Activated CD8-positive, alpha-beta memory T cell treated with anti-CD3 and anti-CD28 coated beads, Interleukin-2, amount 50 U/mL, for 24 hours (primary cell): Measurements from ENCODE around the gene COG8.

Experiments used
- DNase-seq: peaks from one replicate; pipeline ENCODE4 v3.0.0-alpha.2; 2020; ENCODE audit errors: extremely low read depth

COG8 gene

GRCh38 chr16:69345923-69346322 is 6.6 kb upstream of the COG8 start:
- DNase-seq = no peak

- no peak for DNase-seq
These were observed 4.8 kb upstream of the COG8 start for GRCh38 chr16:69344171-69344570.

DNA sequence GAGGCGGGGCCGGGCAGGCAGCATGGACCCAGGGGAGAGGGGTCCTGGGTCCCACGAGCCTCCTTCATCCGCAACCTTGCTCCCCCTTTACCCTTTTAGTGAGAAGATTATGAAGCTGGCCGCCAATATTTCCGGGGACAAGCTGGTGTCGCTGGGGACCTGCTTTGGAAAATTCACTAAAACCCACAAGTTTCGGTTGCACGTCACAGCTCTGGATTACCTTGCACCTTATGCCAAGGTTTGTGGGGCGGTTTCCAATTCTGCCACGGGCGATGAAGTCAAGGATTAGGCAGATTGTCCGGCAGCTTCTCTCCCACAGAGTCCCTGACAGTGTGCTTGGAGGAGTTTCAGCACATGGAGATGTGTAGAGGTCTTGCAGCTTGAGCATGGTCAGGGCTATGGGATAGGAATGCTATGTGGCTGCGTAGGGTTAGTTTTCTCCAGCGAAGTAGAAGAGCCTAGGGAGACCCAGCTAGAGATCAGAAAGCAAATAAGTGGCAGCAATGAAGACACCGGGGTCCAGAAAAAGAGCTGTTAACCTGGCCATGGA is 806 bp upstream of the COG8 start:
- DNase-seq = no peak

GRCh38 chr16:69338557-69339288 is 641 bp downstream of the COG8 start:
- DNase-seq = no peak

- DNase-seq = no peak
These were observed 4.7 kb downstream of the COG8 start for GRCh38 chr16:69334696-69335095.

DNA sequence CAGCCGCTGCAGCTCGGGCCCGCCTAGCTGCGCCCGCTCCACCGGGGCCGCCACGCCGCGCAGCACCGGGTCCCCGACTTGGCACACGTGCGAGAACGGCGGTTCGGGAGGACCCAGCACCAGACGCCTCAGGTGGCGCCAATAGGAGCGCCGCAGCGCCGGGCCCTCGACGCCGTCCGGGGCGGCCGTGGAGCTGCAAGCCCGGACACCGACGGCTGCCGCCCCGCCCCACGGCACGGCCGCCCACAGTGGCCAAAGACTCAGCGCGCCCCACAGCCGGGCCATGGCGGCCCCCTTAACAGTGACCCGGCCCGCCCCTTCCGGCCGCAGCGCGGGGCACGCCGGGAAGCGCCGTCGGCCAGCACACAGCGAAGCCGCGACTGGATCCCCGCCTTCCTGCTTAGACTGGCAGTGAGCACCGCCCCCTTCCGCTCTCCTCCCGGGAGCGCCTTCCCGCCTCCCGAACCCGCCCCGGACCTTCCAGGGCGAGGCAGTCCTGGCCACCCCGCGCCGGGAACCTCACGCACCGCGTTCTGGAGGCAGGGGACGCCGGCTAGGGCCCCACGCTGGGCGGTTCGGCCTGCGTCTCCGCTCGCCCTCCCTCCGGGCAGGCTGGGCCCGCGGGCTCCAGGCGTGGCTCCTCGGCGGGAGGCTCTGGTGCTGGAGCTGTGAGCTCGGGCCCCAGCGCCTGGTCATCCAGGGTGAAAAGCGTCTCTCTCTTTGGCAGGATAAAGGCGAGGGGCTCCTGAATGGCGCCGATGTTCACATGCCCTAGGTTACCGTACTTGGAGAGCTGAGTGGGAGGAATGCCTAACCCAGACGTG is 8.9 kb downstream of the COG8 start, which contains the start of gene PDF:
Gene PDF, minus strand, starts transcription at position 303 of the 824 bp plus-strand sequence. Its CDS starts 18 bp downstream, at position 285.
- peak; percentile 54 for DNase-seq

DNA sequence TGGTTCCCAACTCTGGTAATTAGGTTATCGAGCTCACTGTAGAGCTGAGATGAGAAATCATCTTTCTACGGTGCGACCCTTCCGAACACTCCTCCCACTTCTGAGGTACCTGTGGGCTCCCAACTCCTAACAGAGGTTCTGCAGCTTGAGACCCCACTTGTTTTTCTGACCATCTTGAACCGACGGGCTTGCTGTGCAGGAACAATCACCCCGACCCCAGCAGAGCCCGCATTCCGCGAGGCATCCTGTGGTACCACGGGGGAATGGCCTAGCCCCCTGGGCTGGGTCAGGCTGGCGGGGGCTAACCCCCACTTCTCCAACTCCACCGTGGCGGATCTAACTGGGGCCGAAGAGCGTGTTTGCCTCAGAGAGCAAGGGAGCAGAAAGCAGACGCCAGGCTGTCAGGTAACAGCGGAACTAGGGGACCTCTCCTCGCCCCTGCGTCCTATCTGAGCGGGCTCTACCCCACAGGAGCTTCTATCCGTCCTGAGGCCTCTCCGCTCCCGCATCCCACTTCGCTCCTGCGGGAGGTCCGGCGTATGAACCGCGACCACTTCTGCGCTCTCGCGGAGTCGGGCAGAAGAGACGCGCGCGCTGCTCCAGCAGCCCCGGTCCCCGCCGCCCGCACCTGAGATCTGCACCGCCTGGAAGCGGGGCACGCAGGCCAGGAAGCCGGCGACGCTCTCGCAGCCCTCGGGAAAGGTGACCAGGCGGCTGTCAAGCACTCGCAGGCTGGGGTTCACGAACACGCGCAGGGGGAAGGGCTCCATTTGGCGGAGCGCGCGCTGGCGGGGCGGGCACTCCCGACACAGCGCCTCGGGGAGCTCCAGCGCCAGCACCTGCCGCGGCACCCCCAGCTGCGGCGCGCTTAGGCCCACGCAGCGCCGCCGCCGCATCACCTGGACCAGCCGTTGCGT is 9.7 kb downstream of the COG8 start:
- no peak for DNase-seq

DNA sequence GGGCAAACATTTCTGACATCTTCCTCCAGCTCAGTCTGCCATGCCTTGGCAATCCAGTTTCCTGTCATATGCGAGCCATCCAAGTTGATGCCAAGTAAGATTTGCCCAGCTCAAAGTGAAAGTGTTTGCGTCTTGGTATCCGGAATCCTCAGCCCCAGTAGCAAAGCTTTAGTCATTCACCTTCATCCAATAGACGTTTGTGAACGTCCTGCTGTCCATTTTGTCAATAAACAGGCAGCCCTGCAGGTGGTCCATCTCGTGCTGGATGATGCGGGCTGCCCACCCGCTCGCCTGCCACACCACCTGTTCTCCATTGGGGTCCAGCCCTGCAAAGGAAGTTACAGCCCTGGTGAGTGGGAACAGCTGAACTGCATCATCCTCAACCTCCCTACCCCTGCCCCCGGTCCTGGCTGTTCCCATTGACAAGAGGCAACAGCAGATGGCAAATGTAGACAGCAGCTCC is 10.5 kb downstream of the COG8 start:
- no peak for DNase-seq

- DNase-seq = no peak
These were observed 11.6 kb downstream of the COG8 start for GRCh38 chr16:69327585-69328310.

GRCh38 chr16:69326172-69326873 is 13.0 kb downstream of the COG8 start:
- no peak for DNase-seq

DNA sequence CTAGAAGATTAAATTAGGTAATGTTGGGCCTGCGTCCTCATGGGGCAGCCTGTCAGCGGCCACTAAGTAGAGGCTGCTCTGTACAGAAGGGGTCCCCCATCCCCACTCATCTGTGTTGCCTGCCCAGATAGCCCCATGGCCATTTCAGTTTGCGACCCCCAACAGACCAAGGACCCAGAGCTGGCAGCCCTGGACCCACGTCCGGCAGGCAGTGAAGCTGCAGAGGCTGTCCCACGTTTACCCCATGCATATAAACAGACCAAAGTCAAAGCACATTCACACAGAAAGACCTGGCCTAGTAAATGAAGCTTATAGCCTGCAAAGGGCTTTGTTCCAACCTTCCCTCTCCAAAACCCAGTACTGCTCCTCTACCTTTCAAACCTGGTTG is 13.6 kb downstream of the COG8 start:
- no peak for DNase-seq

DNA sequence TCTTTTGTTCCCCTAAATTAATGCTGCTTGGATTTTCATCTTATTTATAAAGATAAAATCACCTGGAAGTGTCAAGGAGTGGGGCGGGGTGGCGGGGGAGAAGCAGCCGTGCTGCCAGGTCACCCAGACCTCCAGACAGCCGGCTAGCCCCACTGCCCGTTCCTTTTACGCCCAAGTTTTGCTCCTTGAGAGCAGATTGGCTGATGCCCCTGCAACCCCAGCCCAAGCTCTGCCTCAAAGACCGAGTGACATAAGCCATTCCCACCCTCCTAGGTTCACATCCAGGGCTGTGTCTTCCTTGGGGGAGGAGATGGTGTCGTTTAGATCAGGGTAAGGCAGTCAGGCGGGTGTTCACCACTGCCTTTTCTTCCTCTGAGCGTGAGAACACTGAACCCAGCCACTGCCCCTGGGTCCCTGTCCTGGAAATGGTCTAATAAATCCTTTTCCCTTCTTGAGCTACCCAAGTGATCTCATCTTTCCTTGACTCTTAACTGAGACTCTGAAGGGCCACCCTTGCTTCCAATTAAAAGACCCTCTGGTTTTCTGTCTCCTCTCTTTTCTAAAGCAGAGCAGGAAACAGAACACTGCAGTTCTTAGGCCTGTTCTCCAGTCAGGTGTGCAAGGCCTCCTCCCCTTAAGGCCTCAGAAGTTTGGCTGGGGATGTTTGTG is 14.6 kb downstream of the COG8 start:
- no peak for DNase-seq

DNA sequence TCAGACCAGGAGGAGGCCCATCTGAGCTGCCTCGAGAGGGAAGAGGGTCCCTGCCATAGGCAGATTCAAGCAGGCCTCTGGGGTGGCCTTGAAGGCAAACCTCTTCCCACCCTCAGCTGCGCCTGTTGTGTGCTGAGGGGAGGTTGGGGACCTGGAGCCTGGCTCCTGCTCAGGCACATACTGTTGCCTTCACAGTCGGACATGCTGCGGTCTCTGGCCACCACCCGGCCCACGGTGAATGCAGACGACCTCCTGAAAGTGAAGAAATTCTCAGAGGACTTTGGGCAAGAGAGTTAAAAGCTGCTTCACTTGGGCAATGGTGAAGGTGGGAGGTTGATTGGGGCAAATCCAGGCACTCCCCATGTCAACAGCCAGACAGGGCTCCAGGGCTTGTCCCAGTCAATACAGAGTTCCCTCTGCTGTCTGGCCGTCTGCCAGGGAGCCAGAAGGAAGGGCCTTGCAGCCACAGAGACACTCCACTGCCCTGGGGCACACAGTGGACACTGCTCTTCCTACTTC is 15.3 kb downstream of the COG8 start:
- DNase-seq = no peak

GRCh38 chr16:69323415-69323814 is 15.9 kb downstream of the COG8 start:
- no peak for DNase-seq

GRCh38 chr16:69322343-69322742 is 17.0 kb downstream of the COG8 start:
- DNase-seq = no peak

DNA sequence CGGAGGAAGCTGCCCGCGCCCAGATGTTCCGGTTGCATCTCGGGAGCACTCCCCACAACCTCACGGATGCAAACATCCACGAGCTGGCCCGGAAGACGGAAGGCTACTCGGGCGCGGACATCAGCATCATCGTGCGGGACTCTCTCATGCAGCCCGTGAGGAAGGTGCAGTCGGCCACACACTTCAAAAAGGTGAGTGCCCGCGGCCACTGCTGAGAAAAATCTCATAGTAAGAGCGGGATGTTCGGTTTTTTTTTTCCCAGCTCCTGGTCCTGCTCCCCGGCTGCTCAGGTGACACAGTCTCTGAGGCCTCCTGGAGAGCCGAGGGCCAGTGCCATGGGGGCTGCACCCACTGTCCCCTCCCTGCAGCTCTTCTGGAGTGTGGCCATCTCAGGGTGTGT is 18.3 kb downstream of the COG8 start:
- no peak for DNase-seq

DNA sequence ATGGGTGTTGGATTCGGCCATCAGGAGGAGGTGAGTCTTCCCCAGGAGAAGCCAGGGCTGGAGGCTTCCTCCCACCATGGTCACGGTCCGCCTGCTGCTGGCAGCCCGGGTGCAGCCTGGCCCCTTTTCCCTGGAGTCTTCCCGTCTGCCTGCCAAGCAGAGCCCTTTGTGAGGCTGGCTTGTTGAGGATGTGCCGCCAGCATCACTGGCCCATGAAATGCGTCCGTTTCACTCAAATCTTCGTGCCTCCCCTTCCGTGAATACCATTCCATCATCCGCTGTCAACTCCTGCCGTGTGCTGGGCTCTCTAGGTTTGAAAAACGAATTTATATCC is 18.7 kb downstream of the COG8 start:
- no peak for DNase-seq

DNA sequence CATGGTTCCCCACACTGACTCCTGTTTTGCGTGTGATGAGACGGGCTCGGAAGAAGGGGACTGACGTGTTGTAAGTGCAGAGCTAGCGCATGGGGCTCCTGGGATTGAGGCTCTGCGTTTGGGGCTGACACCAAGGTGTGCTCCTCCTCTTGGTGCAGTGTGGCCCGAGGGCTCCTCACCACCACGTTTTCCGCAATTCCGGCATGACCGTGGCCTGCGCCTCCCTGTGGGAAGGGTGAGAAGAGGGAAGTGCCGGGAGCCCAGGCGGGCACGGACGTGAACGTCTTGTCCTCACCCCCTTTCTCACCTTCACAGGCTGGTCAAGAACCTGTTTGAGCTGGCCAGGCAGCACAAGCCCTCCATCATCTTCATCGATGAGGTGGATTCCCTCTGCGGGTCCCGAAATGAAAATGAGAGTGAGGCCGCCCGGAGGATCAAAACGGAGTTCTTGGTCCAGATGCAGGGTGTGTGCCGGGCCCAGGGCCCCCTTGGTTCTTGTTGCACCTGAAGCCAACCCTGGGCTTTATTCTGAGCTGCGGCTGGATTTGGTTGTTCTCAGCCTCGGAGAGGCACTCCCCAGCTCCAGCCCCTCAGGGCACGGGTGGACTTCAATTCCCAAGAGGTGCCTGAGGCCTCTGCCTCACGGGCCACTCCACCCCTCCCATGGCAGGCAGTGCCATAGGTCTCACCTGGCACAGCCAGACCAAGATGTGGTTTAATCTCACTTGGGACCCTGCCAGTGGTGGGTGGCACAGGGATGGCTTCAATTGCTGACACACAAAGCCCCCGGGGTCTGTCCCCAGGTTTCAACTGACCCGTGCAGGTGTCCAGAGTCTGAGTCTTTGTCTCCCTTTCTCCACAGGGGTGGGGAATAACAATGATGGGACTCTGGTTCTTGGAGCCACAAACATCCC is 19.3 kb downstream of the COG8 start:
- no peak for DNase-seq

GRCh38 chr16:69319381-69319780 is 20.0 kb downstream of the COG8 start:
- no peak for DNase-seq
